ENCODE results near the gene NTHL1.

Gene NTHL1

GRCh38 chr16:2001456-2002355, 45.9 kb downstream of the NTHL1 start:
- TF ChIP-seq EZH2 (IDR thresholded peaks at IDR 0.05; ENCODE audit: borderline replicate concordance, low read depth, low read length, severe bottlenecking) (no peak), CTCF (IDR thresholded peaks at IDR 0.05; ENCODE audit: borderline replicate concordance, extremely low read depth, low read length, poor library complexity, severe bottlenecking) (no peak)
- Histone ChIP-seq H3K4me1 (ENCODE audit: insufficient read depth, low read length) (peaks cover 13% of the 10 kb centered on the region), H3K79me2 (ENCODE audit: insufficient read depth, low read length) (peaks cover 35% of the 10 kb centered on the region), H3K36me3 (ENCODE audit: insufficient read depth, low read length) (peaks cover 94% of the 10 kb centered on the region), H2AFZ (ENCODE audit: low read depth, low read length) (no peak overlapping the region), H3K4me3 (ENCODE audit: low read depth in 1 of 2, low read length in 2 of 2) (no peak overlapping the region), H3K27me3 (ENCODE audit: insufficient read depth, low read length, poor library complexity) (no peaks in the 10 kb centered on the region), H3K4me2 (ENCODE audit: insufficient read depth, low read length) (no peak overlapping the region), H3K9ac (ENCODE audit: low read depth, low read length) (no peak overlapping the region), H3K27ac (ENCODE audit: low read length) (no peak overlapping the region), H4K20me1 (ENCODE audit: insufficient read depth, low read length) (peaks cover 57% of the 10 kb centered on the region), H3K9me3 (ENCODE audit: insufficient read depth, low read length, severe bottlenecking) (no peaks in the 10 kb centered on the region)
- no peak for ATAC-seq (ENCODE audit: insufficient read depth, low read depth)
- no peak for DNase-seq

GRCh38 chr16:2001035-2001434, 46.6 kb downstream of the NTHL1 start:
- H3K4me1 ChIP-seq (ENCODE audit: insufficient read depth, low read length): peaks cover 7% of the 10 kb centered on the region; the same call in 1 of the 2 replicates
- peaks cover 52% of the 10 kb centered on the region for H4K20me1 ChIP-seq (ENCODE audit: insufficient read depth, low read length)
- DNase-seq (no peak), ATAC-seq (ENCODE audit: insufficient read depth, low read depth) (no peak)
- H3K27ac ChIP-seq (ENCODE audit: low read length): no peak overlapping the region
- H3K4me3 ChIP-seq (ENCODE audit: low read depth in 1 of 2, low read length in 2 of 2): no peak overlapping the region
- H3K36me3 ChIP-seq (ENCODE audit: insufficient read depth, low read length): peaks cover 90% of the 10 kb centered on the region
- no peak overlapping the region for H2AFZ ChIP-seq (ENCODE audit: low read depth, low read length)
- no peaks in the 10 kb centered on the region for H3K9me3 ChIP-seq (ENCODE audit: insufficient read depth, low read length, severe bottlenecking)
- H3K79me2 ChIP-seq (ENCODE audit: insufficient read depth, low read length): peaks cover 28% of the 10 kb centered on the region
- no peak overlapping the region for H3K9ac ChIP-seq (ENCODE audit: low read depth, low read length)
- no peak overlapping the region for H3K4me2 ChIP-seq (ENCODE audit: insufficient read depth, low read length)
- TF ChIP-seq CTCF (IDR thresholded peaks at IDR 0.05; ENCODE audit: borderline replicate concordance, extremely low read depth, low read length, poor library complexity, severe bottlenecking): no peak
- TF ChIP-seq EZH2 (IDR thresholded peaks at IDR 0.05; ENCODE audit: borderline replicate concordance, low read depth, low read length, severe bottlenecking): no peak
- no peaks in the 10 kb centered on the region for H3K27me3 ChIP-seq (ENCODE audit: insufficient read depth, low read length, poor library complexity)

GRCh38 chr16:1999866-2000514, 47.6 kb downstream of the NTHL1 start:
- ATAC-seq (ENCODE audit: insufficient read depth, low read depth): no peak
- no peaks in the 10 kb centered on the region for H3K4me1 ChIP-seq (ENCODE audit: insufficient read depth, low read length)
- H3K4me3 ChIP-seq (ENCODE audit: low read depth in 1 of 2, low read length in 2 of 2): no peak overlapping the region
- H3K27me3 ChIP-seq (ENCODE audit: insufficient read depth, low read length, poor library complexity): no peaks in the 10 kb centered on the region
- no peak for DNase-seq
- peaks cover 41% of the 10 kb centered on the region for H4K20me1 ChIP-seq (ENCODE audit: insufficient read depth, low read length)
- no peak overlapping the region for H3K9ac ChIP-seq (ENCODE audit: low read depth, low read length)
- H3K9me3 ChIP-seq (ENCODE audit: insufficient read depth, low read length, severe bottlenecking): no peaks in the 10 kb centered on the region
- no peak overlapping the region for H2AFZ ChIP-seq (ENCODE audit: low read depth, low read length)
- peaks cover 18% of the 10 kb centered on the region for H3K79me2 ChIP-seq (ENCODE audit: insufficient read depth, low read length)
- TF ChIP-seq CTCF (IDR thresholded peaks at IDR 0.05; ENCODE audit: borderline replicate concordance, extremely low read depth, low read length, poor library complexity, severe bottlenecking): no peak
- no peak overlapping the region for H3K27ac ChIP-seq (ENCODE audit: low read length)
- H3K36me3 ChIP-seq (ENCODE audit: insufficient read depth, low read length): peaks cover 81% of the 10 kb centered on the region
- no peak overlapping the region for H3K4me2 ChIP-seq (ENCODE audit: insufficient read depth, low read length)

All from DND-41 (cell line).